Putamen (tissue), 1 donor: ENCODE measurements around the gene CD81.

Source experiments
- DNase-seq: peaks from one replicate; pipeline ENCODE4 v3.0.0-alpha.2; 2016; ENCODE audit warnings: low spot score

Gene CD81

DNA sequence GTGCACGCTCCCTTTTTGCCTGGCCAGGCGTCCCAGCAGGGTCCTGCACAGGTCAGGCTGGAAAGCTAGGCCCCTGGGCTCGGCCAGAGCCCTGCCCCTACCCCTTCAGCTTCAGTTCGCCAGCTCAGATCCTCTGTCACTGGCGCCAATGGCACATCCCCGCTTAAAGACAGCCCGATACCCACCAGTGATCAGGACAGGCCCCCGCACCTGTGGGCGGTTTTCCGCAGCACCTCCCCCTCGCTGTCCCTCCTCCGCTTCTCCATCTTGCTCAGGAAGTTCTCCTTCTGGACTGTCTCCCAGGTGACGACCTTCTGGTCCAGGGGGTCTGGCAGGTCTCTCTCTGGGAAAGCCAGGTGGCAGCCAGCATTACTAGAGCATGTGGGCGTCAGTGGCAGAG lies 29.3 kb downstream of the CD81 start:
- no peak for DNase-seq

DNA sequence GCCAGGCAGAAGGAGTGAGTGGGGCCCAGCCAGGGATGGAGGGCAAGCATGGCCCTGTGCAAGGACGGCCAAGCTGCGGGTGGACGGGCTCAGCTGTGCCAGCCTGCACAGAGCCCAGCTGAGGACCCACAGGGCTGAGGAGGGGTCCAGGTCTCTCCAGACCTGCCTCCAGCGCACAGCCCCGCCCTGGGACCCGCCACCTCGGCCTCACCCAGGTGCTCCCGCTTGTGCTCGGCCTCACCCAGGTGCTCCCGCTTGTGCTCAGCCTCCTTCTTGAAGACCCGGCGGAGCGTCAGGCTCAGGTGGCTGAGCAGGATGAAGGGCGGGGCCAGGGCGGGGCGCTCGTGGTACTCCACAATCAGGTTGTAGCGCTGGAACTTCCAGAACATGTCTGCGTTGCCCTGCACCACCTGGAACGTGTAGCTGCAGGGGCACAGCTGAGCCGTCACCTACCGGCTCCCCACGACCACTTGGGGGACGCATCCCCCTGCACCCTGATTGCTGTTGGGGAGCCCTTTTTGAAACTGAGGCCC lies 29.8 kb downstream of the CD81 start:
- no peak for DNase-seq

GRCh38 chr11:2408671-2409070 lies 31.6 kb downstream of the CD81 start:
- no peak for DNase-seq

DNA sequence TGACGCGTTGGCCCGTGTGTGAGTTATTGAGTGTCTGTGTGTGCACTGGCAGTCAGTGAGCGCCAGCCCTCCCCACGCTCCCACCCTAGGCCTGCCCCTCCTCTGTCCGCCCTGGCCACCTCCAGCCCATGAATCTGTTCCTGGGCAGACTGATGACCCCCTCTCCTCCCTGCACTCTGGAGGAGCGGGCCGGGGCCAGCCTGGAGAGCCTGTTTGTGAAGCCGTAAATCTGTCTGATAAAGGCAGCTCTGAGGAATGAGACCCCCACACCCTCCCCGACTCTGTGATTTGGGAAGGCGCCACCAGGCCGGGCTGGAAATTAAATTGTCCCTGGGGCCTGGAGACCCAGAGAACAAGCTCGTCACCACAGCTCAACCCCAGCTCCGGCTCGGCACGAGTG lies 32.0 kb downstream of the CD81 start:
- DNase-seq = no peak

GRCh38 chr11:2409611-2410468 lies 32.7 kb downstream of the CD81 start:
- no peak for DNase-seq

DNA sequence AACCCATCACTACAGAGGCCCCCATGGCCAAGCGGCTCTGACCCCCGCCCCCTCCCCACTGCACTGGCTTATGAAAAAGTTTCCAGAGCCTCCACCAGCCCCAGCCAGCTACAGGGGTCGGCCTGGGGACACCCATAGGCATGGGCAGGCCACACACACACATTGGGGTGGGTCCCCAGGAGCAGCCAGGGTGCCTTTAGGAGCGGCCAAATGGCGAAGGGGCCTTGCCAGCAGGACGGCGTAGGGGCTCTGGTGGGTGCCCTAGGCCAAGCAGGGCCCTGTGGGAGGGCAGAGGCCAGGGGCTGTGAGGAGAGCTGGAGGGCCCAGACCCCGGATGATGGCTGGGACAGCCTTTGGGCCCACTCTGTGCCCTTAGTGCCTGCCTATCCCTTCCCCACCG lies 33.5 kb downstream of the CD81 start:
- DNase-seq = no peak

DNA sequence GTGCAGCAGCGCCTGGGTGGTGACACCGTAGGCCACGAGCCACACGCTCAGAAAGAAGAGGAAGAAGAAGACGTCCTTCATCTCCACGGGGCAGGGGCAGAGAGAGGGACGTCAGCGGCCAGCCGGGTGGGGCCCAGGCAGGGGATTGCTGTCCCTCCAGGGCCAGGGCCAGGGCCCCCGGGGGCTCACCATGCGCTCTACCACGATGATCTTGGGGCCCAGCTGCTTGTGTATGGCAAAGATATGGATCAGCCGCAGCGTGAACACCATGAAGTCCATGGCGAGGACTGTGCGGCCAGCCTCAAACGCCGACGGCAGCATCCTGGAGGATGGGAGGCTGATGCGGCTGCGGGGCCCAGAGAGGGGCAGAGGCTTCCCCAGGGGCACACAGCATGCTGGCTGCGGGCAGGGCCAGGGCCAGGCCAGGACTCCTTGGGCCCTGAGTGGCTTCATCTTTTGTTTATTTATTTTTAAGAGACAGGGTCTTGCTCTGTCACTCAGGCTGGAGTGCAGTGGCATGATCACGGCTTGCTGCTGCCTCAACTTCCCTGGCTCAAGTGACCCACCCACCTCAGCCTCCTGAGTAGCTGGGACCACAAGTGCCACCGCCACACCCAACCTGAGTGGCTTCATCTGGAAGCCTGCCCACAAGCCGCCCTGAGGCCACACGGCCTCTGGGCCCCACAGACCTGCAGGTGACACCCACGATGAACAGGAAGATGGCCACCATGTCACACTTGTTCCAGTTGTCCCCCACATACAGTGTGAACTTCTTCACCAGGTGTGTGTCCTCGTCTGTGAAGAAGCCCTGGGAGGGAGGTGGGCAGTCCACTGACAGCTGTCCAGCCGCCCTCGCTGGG lies 34.6 kb downstream of the CD81 start:
- DNase-seq = no peak

DNA sequence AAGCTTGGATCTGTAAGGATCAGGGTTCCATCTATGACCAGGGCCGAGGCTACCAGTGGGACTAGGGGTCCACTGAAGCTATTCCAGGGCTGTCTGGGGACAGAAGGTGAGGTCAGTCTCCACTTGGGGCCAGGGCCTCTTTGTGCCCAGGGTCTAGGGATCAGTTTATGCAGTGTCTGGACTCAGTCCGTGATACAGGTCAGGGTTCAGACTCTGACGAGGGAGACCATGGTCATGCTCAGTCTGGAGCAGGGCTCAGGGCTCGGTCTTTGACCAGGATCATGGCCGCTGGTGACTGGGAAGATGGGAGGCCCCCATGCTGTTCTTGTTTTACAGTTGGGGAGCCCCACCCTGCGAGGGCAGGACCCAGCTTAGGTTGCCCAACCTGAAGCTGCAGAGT lies 35.2 kb downstream of the CD81 start:
- DNase-seq = no peak

DNA sequence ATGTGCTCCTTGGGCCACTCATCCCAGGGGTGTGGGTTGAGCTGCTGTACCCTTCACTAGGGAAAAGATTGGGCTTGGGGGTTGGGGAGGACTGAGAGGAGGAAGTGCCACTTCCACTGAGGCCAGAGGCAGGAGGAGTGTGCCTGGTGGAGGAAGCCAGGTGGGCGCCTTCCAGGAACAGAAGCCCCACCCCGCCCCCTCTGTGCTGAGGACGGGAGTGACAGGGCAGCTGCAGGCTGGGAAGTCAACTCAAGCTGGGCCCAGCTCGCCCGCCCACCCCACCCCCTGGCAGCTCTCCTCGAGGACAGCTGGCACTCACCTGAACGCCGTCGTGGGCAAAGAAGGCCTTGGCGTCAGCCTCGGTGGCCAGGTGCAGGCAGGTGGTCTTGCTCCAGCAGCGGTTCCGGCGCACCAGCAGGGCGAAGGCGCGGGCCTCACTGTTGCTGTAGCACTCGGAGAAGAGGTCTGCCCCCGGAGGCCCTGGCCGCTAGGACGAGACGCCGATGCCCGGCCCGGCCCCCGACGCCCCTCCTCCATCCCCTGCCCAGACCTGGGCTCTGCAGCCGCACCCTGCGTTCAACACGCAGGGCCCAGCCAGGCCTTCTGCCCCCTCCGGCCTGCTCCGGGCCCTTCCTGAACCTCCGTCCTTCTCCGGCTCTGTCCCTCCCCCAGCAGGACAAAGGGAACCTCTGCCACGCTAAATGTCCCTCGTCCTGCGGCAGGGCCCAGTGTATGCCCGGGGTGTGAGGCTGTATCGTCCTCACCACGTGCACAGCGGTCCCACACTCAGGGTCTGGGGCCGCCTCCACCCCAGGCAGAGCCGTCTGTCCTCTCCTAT lies 36.9 kb downstream of the CD81 start:
- no peak for DNase-seq

GRCh38 chr11:2414616-2415015 lies 37.5 kb downstream of the CD81 start:
- DNase-seq = no peak

DNA sequence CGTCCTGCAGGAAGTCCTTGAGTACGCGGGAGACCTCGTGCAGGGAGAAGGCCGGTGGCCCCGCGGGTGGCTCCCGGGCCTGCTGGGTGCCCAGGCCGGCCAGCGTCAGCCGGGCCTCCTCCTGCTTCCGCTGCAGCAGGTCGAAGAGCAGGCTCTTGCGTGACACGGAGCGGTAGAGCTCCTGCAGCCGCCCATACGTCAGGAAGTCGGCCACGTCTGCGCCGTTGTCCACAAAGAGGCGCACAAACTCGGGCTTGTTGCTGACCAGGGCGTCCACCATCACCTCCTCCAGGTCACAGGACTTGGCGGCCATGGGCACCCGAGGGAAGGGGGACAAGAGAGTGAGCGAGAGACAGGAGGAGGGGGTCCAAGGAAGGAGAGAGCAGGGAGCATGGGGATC lies 38.1 kb downstream of the CD81 start:
- DNase-seq = no peak

- DNase-seq = no peak
Observed at GRCh38 chr11:2415601-2416380, 38.7 kb downstream of the CD81 start.

DNA sequence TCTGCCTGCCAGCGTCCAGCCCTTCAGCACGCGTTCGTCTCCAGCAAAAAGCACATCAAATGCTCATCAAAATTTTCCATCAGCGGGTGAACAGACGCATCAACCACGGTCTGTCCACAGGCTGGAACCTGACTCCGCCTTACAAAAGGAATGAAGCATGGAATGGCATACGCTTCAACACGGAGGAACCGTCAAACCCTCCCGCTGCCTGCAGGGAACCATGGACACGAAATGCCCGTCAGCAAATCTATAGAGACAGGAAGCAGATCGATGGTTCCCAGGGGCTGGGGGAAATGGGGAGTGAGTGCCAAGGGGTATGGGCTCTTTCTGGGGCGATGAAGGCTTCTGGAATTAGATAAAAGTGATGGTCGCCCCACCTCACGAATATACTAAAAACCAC lies 39.7 kb downstream of the CD81 start:
- DNase-seq = no peak

DNA sequence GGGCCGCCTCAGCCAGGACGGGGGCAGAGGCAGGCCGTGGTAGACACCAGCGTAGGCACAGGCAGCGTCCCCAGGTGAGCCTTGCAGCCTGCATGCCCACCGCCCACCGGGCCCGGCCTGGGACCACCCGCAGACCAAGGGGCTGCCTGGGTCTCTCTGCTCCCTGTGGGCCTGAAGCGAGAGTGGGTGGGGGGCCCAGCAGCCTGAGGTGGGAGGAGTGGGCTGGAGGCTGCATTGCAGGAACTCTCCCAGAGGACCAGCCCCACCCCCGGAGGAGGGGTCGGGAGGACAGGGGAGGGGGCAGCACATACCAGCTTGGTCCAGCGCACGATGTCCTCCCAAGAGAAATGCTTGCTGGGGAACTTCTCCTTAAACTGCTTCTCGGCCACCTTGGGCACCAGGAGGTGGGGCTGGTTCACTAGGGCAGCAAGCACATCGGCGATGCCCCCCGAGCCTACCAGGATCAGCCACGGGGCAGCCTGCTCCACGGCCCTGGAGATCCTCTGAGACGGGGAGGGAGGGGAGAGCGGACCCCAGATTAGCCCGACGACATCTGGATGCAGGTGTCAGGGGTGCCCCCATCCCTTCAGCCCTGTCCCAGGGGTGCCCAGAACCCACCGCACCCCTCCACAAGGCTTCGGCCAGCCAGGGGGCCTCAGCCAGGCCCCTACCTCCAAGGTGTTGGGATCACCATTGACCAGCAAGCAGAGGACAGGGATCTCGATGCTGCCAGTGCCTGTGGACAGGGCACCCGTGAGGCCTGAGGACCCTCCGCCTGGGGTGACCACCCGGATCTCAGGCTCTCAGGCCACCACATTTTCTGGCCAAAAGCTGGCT lies 41.0 kb downstream of the CD81 start:
- DNase-seq = no peak

GRCh38 chr11:2418693-2419360 lies 41.7 kb downstream of the CD81 start:
- DNase-seq = no peak

GRCh38 chr11:2419638-2420501 lies 42.8 kb downstream of the CD81 start:
- peak; percentile 39 for DNase-seq

- DNase-seq = peak; percentile 63
Observed at GRCh38 chr11:2420502-2421225, 43.6 kb downstream of the CD81 start.
